ENCODE results near the gene STAT5A. TPM values are rescaled to one million over a fixed set of nuclear protein-coding genes. Genes with fewer than 3 reads are reported as not detected.

Gene STAT5A
- total RNA-seq, 1 donor: 25.2 TPM

DNA sequence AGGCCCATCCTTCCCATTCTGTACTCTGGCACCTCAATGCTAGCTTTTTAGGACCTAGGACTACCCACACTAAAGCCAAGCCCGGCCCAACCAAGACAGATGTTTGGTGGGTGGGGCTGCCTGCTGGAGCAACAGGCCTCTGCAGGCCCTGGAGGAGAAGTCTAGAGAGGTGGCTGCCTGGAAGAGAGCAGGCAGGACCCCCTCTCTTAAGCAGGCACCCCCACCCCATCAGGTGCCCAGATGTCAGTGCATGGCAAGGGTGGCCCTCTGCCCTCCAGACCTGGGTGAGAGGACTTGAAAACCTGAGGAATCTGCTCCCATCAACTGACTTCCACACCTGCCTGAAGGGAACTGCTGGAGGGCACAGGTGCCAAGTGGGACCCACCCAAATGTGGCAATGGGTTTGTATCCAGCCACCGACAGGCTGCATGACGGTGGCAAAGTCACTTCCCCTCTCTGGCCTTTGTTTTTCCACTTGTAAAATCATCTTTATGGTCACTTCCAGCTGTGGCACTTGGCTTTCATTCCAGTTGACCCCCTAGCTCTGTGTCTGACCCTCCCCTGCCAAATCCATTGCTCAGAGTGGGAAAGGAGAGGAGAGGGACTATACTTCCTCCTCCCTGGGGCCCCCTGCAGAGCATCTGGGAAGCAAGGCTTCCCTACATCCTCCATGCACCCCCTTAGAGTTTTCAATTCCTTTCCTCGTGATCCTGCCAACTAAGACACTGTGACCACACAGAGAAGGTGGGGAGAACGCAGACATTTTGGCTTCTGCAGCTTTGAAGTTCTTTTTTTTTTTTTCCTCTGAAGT, 1.7 kb upstream of the STAT5A start:
- peak overlapping the region; percentile 22 for H3K4me3 ChIP-seq (ENCODE audit: low read depth, low read length)
- DNase-seq (ENCODE audit: low read depth): no peak
- TF ChIP-seq, protein P1, sequence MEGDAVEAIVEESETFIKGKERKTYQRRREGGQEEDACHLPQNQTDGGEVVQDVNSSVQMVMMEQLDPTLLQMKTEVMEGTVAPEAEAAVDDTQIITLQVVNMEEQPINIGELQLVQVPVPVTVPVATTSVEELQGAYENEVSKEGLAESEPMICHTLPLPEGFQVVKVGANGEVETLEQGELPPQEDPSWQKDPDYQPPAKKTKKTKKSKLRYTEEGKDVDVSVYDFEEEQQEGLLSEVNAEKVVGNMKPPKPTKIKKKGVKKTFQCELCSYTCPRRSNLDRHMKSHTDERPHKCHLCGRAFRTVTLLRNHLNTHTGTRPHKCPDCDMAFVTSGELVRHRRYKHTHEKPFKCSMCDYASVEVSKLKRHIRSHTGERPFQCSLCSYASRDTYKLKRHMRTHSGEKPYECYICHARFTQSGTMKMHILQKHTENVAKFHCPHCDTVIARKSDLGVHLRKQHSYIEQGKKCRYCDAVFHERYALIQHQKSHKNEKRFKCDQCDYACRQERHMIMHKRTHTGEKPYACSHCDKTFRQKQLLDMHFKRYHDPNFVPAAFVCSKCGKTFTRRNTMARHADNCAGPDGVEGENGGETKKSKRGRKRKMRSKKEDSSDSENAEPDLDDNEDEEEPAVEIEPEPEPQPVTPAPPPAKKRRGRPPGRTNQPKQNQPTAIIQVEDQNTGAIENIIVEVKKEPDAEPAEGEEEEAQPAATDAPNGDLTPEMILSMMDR (IDR thresholded peaks at IDR 0.05; ENCODE audit: insufficient read depth, low read length): no peak

DNA sequence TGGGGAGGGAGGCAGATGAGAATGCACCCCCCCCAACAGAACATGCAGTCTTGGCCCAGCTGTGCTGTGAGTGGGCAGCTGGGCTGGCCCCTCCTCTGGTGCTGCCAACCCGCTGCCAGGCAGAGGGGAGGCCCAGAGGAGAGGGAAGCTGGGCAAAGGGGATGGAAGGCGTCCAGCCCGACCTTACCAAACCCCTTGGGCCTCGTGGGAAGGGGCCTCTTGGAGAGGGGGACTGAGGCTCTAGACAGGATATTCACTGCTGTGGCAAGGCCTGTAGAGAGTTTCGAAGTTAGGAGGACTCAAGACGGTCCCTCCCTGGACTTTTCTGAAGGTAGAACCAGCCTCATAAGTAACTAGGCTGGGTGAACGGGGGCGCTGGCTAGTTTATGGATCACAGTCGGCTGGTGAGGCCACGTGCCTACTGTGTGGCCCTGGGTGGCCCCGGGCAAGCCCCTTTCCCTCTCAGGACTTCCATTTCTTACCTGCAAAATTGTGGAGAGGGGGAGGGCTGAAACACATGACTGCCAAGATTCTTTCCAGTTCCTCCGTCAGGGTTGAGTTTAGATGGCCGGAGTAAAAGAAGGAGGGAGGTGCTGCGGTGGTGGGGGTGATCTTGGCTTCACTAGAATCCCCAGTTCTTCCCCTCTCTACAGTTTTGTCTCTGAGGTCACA, 857 bp upstream of the STAT5A start:
- H3K4me3 ChIP-seq (ENCODE audit: low read depth, low read length): peak overlapping the region; percentile 65
- peak; percentile 33 for DNase-seq (ENCODE audit: low read depth)
- TF ChIP-seq, protein P1 (IDR thresholded peaks at IDR 0.05; ENCODE audit: insufficient read depth, low read length): no peak

DNA sequence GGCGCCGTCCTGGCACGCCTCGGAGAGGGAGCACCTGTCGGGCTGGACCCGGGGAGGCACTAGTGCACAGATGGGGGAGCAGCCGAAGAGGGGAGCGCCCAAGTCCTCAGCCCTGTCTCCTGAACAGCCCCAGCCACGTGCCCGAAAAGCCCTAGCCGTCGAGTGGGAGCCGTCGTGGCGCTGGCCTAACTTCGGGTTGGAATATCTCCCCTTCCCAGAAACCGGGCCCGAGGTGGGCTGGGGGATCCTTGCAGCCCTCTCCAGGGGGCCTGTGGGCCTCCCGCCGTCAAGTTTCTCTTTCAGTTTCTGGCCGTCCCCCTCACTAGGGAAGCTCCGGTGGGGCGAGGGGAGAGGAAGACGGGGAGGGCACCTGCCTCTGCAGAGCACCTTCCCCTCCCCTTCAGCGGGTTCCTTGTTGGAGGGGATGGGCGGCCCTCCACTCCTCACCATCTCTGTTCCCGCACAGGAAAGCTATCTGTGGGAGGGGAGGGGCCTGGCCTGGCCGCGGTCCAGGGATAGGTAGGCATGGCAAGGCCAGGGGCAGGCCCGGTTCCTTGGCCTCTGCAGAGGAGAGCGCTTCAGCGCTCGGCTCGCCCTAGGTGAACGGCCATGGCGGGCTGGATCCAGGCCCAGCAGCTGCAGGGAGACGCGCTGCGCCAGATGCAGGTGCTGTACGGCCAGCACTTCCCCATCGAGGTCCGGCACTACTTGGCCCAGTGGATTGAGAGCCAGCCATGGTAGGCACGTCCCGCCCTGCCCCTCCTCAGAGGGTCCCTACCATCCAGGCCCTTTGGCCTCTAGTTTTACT, 709 bp downstream of the STAT5A start:
- TF ChIP-seq, protein P1 (IDR thresholded peaks at IDR 0.05; ENCODE audit: insufficient read depth, low read length): no peak
- DNase-seq (ENCODE audit: low read depth): no peak
- H3K4me3 ChIP-seq (ENCODE audit: low read depth, low read length): peak overlapping the region; percentile 65

DNA sequence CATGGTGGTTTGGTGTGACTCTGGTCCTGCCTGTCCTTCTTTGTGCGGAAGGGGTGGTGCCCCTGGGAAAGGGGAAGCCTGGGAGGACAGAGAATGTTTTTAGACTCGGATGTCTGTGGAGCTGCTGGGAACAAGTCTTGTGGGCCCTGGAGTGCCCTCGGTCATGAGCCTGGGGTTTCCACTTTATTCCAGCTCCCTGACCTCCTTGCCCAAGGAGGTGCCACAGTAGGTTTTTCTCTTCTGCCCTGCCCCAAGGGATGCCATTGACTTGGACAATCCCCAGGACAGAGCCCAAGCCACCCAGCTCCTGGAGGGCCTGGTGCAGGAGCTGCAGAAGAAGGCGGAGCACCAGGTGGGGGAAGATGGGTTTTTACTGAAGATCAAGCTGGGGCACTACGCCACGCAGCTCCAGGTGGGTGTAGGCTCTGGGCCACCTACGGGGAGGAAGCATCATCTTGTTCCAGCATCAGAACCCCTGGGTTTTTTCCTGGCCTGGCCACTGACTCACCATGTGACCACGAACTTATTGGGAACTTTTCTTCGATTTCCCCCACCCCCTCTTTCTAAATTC, 1.4 kb downstream of the STAT5A start:
- DNase-seq (ENCODE audit: low read depth): no peak
- TF ChIP-seq, protein P1 (IDR thresholded peaks at IDR 0.05; ENCODE audit: insufficient read depth, low read length): no peak
- H3K4me3 ChIP-seq (ENCODE audit: low read depth, low read length): no peak overlapping the region

DNA sequence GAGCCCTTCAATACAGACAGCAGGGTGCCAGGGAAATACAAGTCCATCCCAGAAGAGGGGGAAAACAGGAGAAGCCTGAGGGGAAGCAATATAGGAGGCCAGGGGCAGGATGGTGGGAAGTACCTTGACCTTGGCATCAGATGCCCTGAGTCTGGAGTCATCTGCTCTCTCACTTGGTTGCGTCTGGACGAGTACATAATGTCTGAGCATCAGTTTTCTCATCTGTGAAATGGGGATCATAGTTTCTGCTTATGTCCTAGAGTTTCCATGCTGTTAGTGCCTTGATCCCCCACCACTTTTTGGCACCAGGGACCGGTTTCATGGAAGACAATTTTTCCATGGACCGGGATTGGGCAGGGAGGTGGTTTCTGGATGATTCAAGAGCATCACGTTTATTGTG, 2.3 kb downstream of the STAT5A start:
- no peak for DNase-seq (ENCODE audit: low read depth)
- TF ChIP-seq, protein P1 (IDR thresholded peaks at IDR 0.05; ENCODE audit: insufficient read depth, low read length): no peak

DNA sequence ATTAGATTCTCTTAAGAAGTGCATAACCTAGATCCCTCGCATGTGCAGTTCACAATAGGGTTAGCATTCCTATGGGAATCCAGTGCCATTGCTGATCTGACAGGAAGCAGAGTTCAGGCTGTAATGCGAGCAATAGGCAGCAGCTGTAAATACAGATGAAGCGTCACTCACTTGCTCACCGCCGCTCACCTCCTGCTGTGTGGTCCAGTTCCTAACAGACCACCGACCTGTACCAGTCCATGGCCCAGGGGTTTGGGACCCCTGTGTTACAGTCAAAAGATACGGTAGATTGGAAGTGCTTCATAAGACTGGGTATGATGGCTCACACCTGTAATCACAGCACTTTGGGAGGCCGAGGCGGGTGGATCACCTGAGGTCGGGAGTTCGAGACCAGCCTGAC, 2.8 kb downstream of the STAT5A start:
- no peak for DNase-seq (ENCODE audit: low read depth)
- TF ChIP-seq, protein P1 (IDR thresholded peaks at IDR 0.05; ENCODE audit: insufficient read depth, low read length): no peak
- H3K4me3 ChIP-seq (ENCODE audit: low read depth, low read length): no peak overlapping the region

More for the DNA sequence above, 2.3 kb downstream of the STAT5A start:
- no peak overlapping the region for H3K4me3 ChIP-seq (ENCODE audit: low read depth, low read length)

Measured in fibroblast of the aortic adventitia (primary cell).